ENCODE measurements around the gene TMEM17. TPM values are rescaled to one million over a fixed set of nuclear protein-coding genes. Genes with fewer than 3 reads are reported as not detected.

Gene TMEM17
- total RNA-seq, 2 donors from 2014 or later = 0.14 to 0.28 TPM

GRCh38 chr2:62474176-62474575 lies 31.8 kb downstream of the TMEM17 start:
- H3K27ac Mint-ChIP-seq = no peak overlapping the region
- no peak overlapping the region for H3K4me3 Mint-ChIP-seq
- DNase-seq (ENCODE audit: low spot score) (no peak), ATAC-seq (no peak)
- H3K27me3 Mint-ChIP-seq = no peaks in the 10 kb centered on the region
- no peaks in the 10 kb centered on the region for H3K9me3 Mint-ChIP-seq
- H3K36me3 Mint-ChIP-seq = no peaks in the 10 kb centered on the region
- H3K4me1 Mint-ChIP-seq (ENCODE audit: low read depth in 2 of 2) = peaks cover 8 to 27% of the 10 kb centered on the region in 2 donors

GRCh38 chr2:62473246-62473827 lies 32.7 kb downstream of the TMEM17 start:
- Mint-ChIP-seq H3K9me3 (no peaks in the 10 kb centered on the region), H3K4me3 (no peak overlapping the region), H3K36me3 (no peaks in the 10 kb centered on the region), H3K27me3 (no peaks in the 10 kb centered on the region), H3K4me1 (ENCODE audit: low read depth in 2 of 2) (peaks cover 8 to 27% of the 10 kb centered on the region in 2 donors), H3K27ac (no peak overlapping the region)
- ATAC-seq (no peak), DNase-seq (ENCODE audit: low spot score) (no peak)

GRCh38 chr2:62472312-62472711 lies 33.7 kb downstream of the TMEM17 start:
- Mint-ChIP-seq H3K9me3 (no peaks in the 10 kb centered on the region), H3K27me3 (no peaks in the 10 kb centered on the region), H3K36me3 (no peaks in the 10 kb centered on the region), H3K4me1 (ENCODE audit: low read depth in 2 of 2) (peaks cover 8 to 27% of the 10 kb centered on the region in 2 donors), H3K4me3 (no peak overlapping the region), H3K27ac (no peak overlapping the region)
- ATAC-seq (no peak), DNase-seq (ENCODE audit: low spot score) (no peak)

GRCh38 chr2:62471816-62472215 lies 34.2 kb downstream of the TMEM17 start:
- Mint-ChIP-seq H3K27ac (no peak overlapping the region), H3K27me3 (no peaks in the 10 kb centered on the region), H3K4me1 (ENCODE audit: low read depth in 2 of 2) (peaks cover 8 to 27% of the 10 kb centered on the region in 2 donors), H3K36me3 (no peaks in the 10 kb centered on the region), H3K4me3 (no peak overlapping the region), H3K9me3 (no peaks in the 10 kb centered on the region)
- ATAC-seq = no peak
- no peak for DNase-seq (ENCODE audit: low spot score)

- Mint-ChIP-seq H3K36me3 (no peaks in the 10 kb centered on the region), H3K27ac (no peak overlapping the region), H3K4me3 (no peak overlapping the region), H3K4me1 (ENCODE audit: low read depth in 2 of 2) (peaks cover 8 to 23% of the 10 kb centered on the region in 2 donors), H3K9me3 (no peaks in the 10 kb centered on the region), H3K27me3 (no peaks in the 10 kb centered on the region)
- DNase-seq (ENCODE audit: low spot score) (no peak), ATAC-seq (no peak)
Measured at GRCh38 chr2:62471404-62471803, 34.6 kb downstream of the TMEM17 start.

- H3K9me3 Mint-ChIP-seq = no peaks in the 10 kb centered on the region
- ATAC-seq = no peak
- H3K4me3 Mint-ChIP-seq = no peak overlapping the region
Measured at GRCh38 chr2:62469548-62469947, 36.4 kb downstream of the TMEM17 start.

GRCh38 chr2:62469114-62469513 lies 36.9 kb downstream of the TMEM17 start:
- Mint-ChIP-seq H3K4me1 (ENCODE audit: low read depth in 2 of 2) (peaks cover 0 to 4% of the 10 kb centered on the region in 2 donors), H3K27me3 (no peaks in the 10 kb centered on the region), H3K36me3 (no peaks in the 10 kb centered on the region), H3K9me3 (no peaks in the 10 kb centered on the region), H3K27ac (no peak overlapping the region), H3K4me3 (no peak overlapping the region)
- no peak for DNase-seq (ENCODE audit: low spot score)
- ATAC-seq = no peak

More at GRCh38 chr2:62469548-62469947, 36.4 kb downstream of the TMEM17 start:
- Mint-ChIP-seq H3K36me3 (no peaks in the 10 kb centered on the region), H3K27me3 (no peaks in the 10 kb centered on the region), H3K4me1 (ENCODE audit: low read depth in 2 of 2) (peaks cover 0 to 8% of the 10 kb centered on the region in 2 donors), H3K27ac (no peak overlapping the region)
- DNase-seq (ENCODE audit: low spot score) = no peak

GRCh38 chr2:62467475-62468321 lies 38.3 kb downstream of the TMEM17 start:
- ATAC-seq (no peak), DNase-seq (ENCODE audit: low spot score) (no peak)
- Mint-ChIP-seq H3K27ac (no peak overlapping the region), H3K4me3 (no peak overlapping the region), H3K36me3 (no peaks in the 10 kb centered on the region), H3K9me3 (no peaks in the 10 kb centered on the region), H3K27me3 (no peaks in the 10 kb centered on the region), H3K4me1 (ENCODE audit: low read depth in 2 of 2) (no peaks in the 10 kb centered on the region)

- Mint-ChIP-seq H3K27ac (no peak overlapping the region), H3K4me3 (no peak overlapping the region), H3K36me3 (no peaks in the 10 kb centered on the region)
Measured at GRCh38 chr2:62467100-62467474, 38.9 kb downstream of the TMEM17 start.

GRCh38 chr2:62466503-62466854 lies 39.5 kb downstream of the TMEM17 start:
- Mint-ChIP-seq H3K27ac (no peak overlapping the region), H3K4me3 (no peak overlapping the region), H3K27me3 (no peaks in the 10 kb centered on the region), H3K4me1 (ENCODE audit: low read depth in 2 of 2) (no peaks in the 10 kb centered on the region), H3K36me3 (no peaks in the 10 kb centered on the region), H3K9me3 (no peaks in the 10 kb centered on the region)
- DNase-seq (ENCODE audit: low spot score) (no peak), ATAC-seq (no peak)

More at GRCh38 chr2:62467100-62467474, 38.9 kb downstream of the TMEM17 start:
- Mint-ChIP-seq H3K4me1 (ENCODE audit: low read depth in 2 of 2) (no peaks in the 10 kb centered on the region), H3K9me3 (no peaks in the 10 kb centered on the region), H3K27me3 (no peaks in the 10 kb centered on the region)
- DNase-seq (ENCODE audit: low spot score) (no peak), ATAC-seq (no peak)

GRCh38 chr2:62465741-62466502 lies 40.1 kb downstream of the TMEM17 start:
- no peak overlapping the region for H3K4me3 Mint-ChIP-seq
- no peak overlapping the region for H3K27ac Mint-ChIP-seq

GRCh38 chr2:62465039-62465740 lies 40.8 kb downstream of the TMEM17 start:
- no peak overlapping the region for H3K4me3 Mint-ChIP-seq
- H3K27ac Mint-ChIP-seq = no peak overlapping the region
- ATAC-seq (no peak), DNase-seq (ENCODE audit: low spot score) (no peak)
- H3K27me3 Mint-ChIP-seq = no peaks in the 10 kb centered on the region
- no peaks in the 10 kb centered on the region for H3K9me3 Mint-ChIP-seq
- H3K36me3 Mint-ChIP-seq = no peaks in the 10 kb centered on the region
- H3K4me1 Mint-ChIP-seq (ENCODE audit: low read depth in 2 of 2) = no peaks in the 10 kb centered on the region

More at GRCh38 chr2:62465741-62466502, 40.1 kb downstream of the TMEM17 start:
- Mint-ChIP-seq H3K36me3 (no peaks in the 10 kb centered on the region), H3K27me3 (no peaks in the 10 kb centered on the region), H3K9me3 (no peaks in the 10 kb centered on the region), H3K4me1 (ENCODE audit: low read depth in 2 of 2) (no peaks in the 10 kb centered on the region)
- DNase-seq (ENCODE audit: low spot score) (no peak), ATAC-seq (no peak)

- ATAC-seq = no peak
- no peak overlapping the region for H3K27ac Mint-ChIP-seq
- DNase-seq (ENCODE audit: low spot score) = no peak
Measured at GRCh38 chr2:62464221-62465007, 41.6 kb downstream of the TMEM17 start.

More at GRCh38 chr2:62464221-62465007, 41.6 kb downstream of the TMEM17 start:
- Mint-ChIP-seq H3K4me1 (ENCODE audit: low read depth in 2 of 2) (no peaks in the 10 kb centered on the region), H3K36me3 (no peaks in the 10 kb centered on the region), H3K27me3 (no peaks in the 10 kb centered on the region), H3K9me3 (no peaks in the 10 kb centered on the region), H3K4me3 (no peak overlapping the region)
